Adrenal gland (tissue), 5 donors: ENCODE results near the gene OR4F6.

Experiments
- CTCF ChIP-seq, 6 experiments: fragments of 450-650 bp in 4 of 6; fragments of 200-600 bp in 2 of 6; sonication (generic) in 1 of 6; IDR thresholded peaks; 1 replicate in 5 of 6; 2 replicates in 1 of 6; pipeline versions ENCODE4 v1.5.1 to v1.8.0; 2016 to 2021; ENCODE audit warnings: antibody characterized with exemption in 6 of 6, mild to moderate bottlenecking in 2 of 6, moderate library complexity in 1 of 6
- POLR2A ChIP-seq, 2 donors: fragments of 450-650 bp; IDR thresholded peaks; one replicate each; pipeline ENCODE4 v1.6.1; 2017; ENCODE audit warnings: antibody characterized with exemption in 2 of 2, mild to moderate bottlenecking in 2 of 2, moderate library complexity in 1 of 2
- donor health status: DM: no; HTN: no; CAD: no.

- TF ChIP-seq CTCF (IDR thresholded peaks at IDR 0.05) (no peak), POLR2A (IDR thresholded peaks at IDR 0.05) (no peak)
Measured at GRCh38 chr15:101804375-101804774, 1.1 kb downstream of the OR4F6 start.
